Type B pancreatic cell (in vitro differentiated cells): ENCODE measurements around the gene NCR3LG1. TPM values are rescaled to one million over a fixed set of nuclear protein-coding genes. Genes with fewer than 3 reads are reported as not detected.
A peak's percentile ranks its signal among the peaks of the same experiment; 100 is the strongest.

Experiments
- DNase-seq: peaks from one replicate; pipeline ENCODE4 v3.0.0; 2021; ENCODE audit warnings: mixed read lengths; ENCODE audit not compliant: unreplicated experiment; ENCODE audit errors: extremely low spot score
- H3K27ac Mint-ChIP-seq: 2 replicates; pipeline ENCODE4 v1.8.0; 2021; ENCODE audit warnings: mild to moderate bottlenecking, mixed read lengths
- H3K27me3 Mint-ChIP-seq: 2 replicates; pipeline ENCODE4 v1.8.0; 2021; ENCODE audit warnings: mixed read lengths
- H3K36me3 Mint-ChIP-seq: 2 replicates; pipeline ENCODE4 v1.8.0; 2021; ENCODE audit warnings: mixed read lengths
- H3K4me1 Mint-ChIP-seq: one replicate; pipeline ENCODE4 v1.8.0; 2021; ENCODE audit warnings: mixed read lengths; ENCODE audit not compliant: unreplicated experiment
- H3K4me3 Mint-ChIP-seq: 2 replicates; pipeline ENCODE4 v1.8.0; 2021; ENCODE audit warnings: mild to moderate bottlenecking, mixed read lengths
- H3K9me3 Mint-ChIP-seq: 2 replicates; pipeline ENCODE4 v1.8.0; 2021; ENCODE audit warnings: mixed read lengths
- total RNA-seq: library from RNA; stranded (reverse); gene quantifications from 2 replicates; pipeline ENCODE4 v1.2.1, GENCODE V29; 2021; ENCODE audit warnings: low replicate concordance
- TF ChIP-seq, protein P1 (sequence below): fragments of 200-600 bp; sonication (generic); conservative IDR thresholded peaks from 2 replicates; pipeline ENCODE4 v1.5.0; 2021; ENCODE audit warnings: antibody characterized with exemption, mild to moderate bottlenecking

Gene NCR3LG1
- total RNA-seq, 1 donor from 2014 or later, result 6.0 TPM

DNA sequence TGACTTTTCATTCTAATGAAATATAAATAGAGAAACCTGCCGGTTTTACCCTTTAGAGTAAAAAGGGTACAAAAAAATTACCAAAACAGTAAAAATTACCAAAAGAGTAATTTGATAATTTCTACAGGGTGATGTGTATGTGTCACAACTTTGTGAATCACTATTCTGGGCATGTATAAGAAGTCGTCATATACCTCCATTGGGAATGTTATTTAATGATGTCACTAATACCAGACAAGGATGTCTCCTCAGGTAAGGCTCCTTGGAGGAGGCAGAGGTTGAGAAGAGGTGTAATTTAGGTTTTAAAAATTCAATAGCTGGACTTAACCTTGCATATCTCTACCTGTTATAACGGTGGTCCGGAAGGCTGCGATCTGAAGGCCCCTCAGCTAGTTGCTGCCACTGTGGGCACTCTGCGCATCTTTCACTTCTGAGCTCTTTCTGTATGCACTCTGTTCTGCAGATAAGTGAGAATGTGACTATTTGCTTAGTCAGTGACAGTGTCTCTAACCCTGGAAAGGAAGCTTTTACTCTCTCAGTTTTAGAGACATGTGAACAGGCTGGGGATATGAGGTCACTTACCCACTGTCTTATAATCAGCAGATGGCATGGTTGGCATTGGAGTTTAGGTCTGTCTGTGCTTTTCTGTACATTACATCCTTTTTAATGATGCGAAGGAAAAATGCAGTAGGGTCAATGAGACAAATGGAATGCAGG, 987 bp upstream of the NCR3LG1 start:
- peaks cover 37% of the 10 kb centered on the region for H3K27me3 Mint-ChIP-seq
- H3K27ac Mint-ChIP-seq, result peak overlapping the region; percentile 93
- TF ChIP-seq, protein P1, sequence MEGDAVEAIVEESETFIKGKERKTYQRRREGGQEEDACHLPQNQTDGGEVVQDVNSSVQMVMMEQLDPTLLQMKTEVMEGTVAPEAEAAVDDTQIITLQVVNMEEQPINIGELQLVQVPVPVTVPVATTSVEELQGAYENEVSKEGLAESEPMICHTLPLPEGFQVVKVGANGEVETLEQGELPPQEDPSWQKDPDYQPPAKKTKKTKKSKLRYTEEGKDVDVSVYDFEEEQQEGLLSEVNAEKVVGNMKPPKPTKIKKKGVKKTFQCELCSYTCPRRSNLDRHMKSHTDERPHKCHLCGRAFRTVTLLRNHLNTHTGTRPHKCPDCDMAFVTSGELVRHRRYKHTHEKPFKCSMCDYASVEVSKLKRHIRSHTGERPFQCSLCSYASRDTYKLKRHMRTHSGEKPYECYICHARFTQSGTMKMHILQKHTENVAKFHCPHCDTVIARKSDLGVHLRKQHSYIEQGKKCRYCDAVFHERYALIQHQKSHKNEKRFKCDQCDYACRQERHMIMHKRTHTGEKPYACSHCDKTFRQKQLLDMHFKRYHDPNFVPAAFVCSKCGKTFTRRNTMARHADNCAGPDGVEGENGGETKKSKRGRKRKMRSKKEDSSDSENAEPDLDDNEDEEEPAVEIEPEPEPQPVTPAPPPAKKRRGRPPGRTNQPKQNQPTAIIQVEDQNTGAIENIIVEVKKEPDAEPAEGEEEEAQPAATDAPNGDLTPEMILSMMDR, result no peak
- peaks cover 3% of the 10 kb centered on the region for H3K36me3 Mint-ChIP-seq
- no peak for DNase-seq
- peaks cover 5% of the 10 kb centered on the region for H3K9me3 Mint-ChIP-seq
- H3K4me3 Mint-ChIP-seq, result peak overlapping the region; percentile 92
- H3K4me1 Mint-ChIP-seq, result peaks cover 14% of the 10 kb centered on the region

DNA sequence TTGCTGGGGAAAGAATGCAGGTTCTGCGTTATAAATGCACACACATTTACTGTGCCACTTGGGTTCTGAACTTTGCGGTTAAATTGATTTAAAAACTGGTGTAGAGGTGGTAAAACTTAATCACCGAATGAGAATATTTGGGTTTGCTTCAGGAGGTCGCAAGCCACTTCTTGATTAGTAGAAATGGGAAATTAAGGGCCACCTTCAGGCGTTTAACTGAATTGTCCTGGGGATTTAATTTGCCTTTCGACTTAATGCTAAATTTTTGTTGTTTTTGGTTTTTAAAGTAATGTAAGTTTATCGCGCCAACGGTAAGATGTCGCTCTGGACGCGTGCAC, 459 bp upstream of the NCR3LG1 start:
- TF ChIP-seq, protein P1, result peak; percentile 63
- Mint-ChIP-seq H3K36me3 (peaks cover 3% of the 10 kb centered on the region), H3K9me3 (peaks cover 5% of the 10 kb centered on the region), H3K27me3 (peaks cover 37% of the 10 kb centered on the region), H3K27ac (peak overlapping the region; percentile 93), H3K4me3 (peak overlapping the region; percentile 92), H3K4me1 (peaks cover 14% of the 10 kb centered on the region)
- no peak for DNase-seq

DNA sequence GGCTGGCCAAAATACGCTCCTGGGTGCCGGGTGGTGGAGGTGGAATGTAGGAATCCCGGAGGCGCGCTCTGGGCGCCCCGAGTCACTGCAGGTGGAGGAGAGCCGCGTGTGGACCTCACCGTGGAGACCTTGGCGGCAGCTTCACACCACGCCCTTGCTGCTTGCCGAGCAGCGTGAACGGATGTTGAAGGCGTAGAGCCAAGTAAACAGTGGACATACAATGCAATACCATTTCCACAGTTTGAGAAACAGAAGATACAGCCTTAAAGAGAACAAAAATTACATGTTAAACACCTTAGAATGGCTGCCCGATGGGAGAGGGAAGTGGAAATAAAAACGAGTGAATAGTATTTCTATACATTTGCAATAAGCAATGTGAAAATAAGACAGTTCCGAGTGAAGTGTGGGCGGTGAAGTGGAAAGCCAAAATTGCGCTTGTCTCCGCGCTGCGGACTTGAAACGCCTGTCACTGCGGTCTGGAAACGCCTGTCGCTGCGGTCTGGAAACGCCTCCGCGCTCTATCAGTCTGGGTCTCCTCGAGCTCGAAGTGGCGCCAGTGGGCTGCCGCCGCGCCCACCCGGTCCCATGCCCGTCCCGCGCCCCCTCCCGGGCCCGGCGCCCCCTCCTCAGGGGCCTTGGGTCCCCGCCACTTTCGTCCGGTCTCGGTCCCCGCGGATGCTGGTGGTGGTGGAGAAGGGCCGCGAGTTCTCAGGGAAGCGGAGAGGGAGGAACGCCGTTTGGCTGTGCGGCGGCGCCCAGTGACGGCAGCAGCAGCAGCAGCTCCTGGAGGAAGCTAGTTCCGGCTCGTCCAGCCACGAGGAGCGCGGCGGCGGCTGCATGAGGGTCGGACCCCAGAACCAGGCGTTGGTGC, 1.6 kb downstream of the NCR3LG1 start:
- H3K4me3 Mint-ChIP-seq, result peak overlapping the region; percentile 92
- H3K4me1 Mint-ChIP-seq, result peaks cover 14% of the 10 kb centered on the region
- DNase-seq, result peak; percentile 78
- H3K27me3 Mint-ChIP-seq, result peaks cover 37% of the 10 kb centered on the region
- H3K36me3 Mint-ChIP-seq, result peaks cover 8% of the 10 kb centered on the region
- H3K9me3 Mint-ChIP-seq, result peaks cover 5% of the 10 kb centered on the region
- TF ChIP-seq, protein P1, result no peak
- peak overlapping the region; percentile 93 for H3K27ac Mint-ChIP-seq

DNA sequence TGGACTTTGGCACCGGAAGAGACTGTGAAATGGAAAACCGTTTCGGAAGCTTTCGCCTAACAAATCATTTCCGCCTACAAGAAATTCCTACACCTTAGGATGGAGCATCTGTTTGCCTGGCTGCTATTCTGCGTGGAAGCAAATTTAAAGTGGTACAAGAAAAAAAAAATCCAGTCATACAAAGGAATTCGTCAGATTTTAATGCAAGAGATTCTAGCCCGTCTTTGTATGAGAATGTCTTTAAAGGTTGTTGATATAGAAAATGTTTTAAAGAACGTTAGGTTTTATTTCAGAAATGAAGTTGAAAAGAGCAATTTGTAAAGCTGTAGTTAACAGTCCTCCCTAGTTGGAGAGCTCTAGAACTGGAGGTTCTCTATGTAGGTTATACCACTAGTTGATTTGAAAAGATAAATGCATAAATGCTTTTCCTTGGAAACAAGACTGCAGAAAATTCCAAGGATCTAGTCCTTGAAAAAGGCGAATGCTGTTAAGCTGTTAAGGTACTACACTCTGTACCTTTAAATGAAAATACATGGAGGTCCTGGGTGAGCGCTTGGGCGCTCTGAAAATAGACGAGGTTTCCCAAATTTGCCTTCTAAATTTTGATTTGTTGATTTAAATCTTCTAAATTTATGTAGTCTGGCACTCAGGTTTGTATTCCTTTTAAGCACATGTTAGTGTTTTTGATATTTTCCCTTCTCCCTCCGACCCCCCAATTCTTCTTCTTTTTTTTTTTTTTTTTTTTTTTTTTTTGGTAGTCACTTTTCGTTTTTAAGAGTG, 2.4 kb downstream of the NCR3LG1 start:
- peaks cover 12% of the 10 kb centered on the region for H3K36me3 Mint-ChIP-seq
- peak overlapping the region; percentile 92 for H3K4me3 Mint-ChIP-seq
- peak overlapping the region; percentile 93 for H3K27ac Mint-ChIP-seq
- peaks cover 5% of the 10 kb centered on the region for H3K9me3 Mint-ChIP-seq
- TF ChIP-seq, protein P1, result no peak
- DNase-seq, result no peak
- peaks cover 14% of the 10 kb centered on the region for H3K4me1 Mint-ChIP-seq
- peaks cover 36% of the 10 kb centered on the region for H3K27me3 Mint-ChIP-seq

DNA sequence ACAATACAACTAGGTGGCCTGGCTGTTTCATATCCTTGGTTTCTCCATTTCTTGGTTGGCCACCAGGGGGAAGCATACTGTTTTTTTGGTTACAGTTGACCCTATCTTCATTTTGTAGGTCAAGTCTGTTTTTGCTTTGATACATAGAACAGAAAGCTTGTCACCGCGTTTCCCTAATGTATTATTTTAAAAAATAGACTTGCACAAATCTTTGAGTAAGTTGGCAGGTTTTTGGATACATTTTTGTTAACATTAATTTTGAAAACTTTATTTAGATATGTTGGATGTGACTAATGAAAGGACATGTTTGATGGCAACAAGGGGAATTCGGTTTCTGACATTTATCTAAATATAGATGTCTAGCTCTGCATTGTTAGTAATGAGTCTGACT, 3.0 kb downstream of the NCR3LG1 start:
- peaks cover 14% of the 10 kb centered on the region for H3K36me3 Mint-ChIP-seq
- TF ChIP-seq, protein P1, result peak; percentile 84
- peaks cover 32% of the 10 kb centered on the region for H3K27me3 Mint-ChIP-seq
- H3K27ac Mint-ChIP-seq, result peak overlapping the region; percentile 92
- H3K4me1 Mint-ChIP-seq, result peaks cover 14% of the 10 kb centered on the region
- no peak for DNase-seq
- H3K4me3 Mint-ChIP-seq, result peak overlapping the region; percentile 92
- peaks cover 5% of the 10 kb centered on the region for H3K9me3 Mint-ChIP-seq
